GM12878 (cell line): ENCODE measurements around the gene FBXW12. TPM values are rescaled to one million over a fixed set of nuclear protein-coding genes. Genes with fewer than 3 reads are reported as not detected.

ENCODE experiments used
- ATAC-seq: fragments of 200-7000 bp; cut with Tn5 transposase; 3 replicates; pipeline ENCODE4 v1.9.1; 2020; ENCODE audit warnings: mild to moderate bottlenecking, moderate library complexity
- BruUV-seq: library from RNA; stranded (reverse); fragments of 400-500 nt; replicated peaks from 2 replicates; lab custom pipeline; 2021; lab: Mats Ljungman, UMichigan
- CTCF ChIA-PET: fragments of 300-600 bp; sonication (Branson Sonifier 250); formaldehyde crosslinking; extraction: SDS; loops from one replicate; lab custom pipeline; 2021; ENCODE audit warnings: inconsistent platforms; lab: Yijun Ruan, JAX
- POLR2A ChIA-PET: fragments of 350-600 bp; formaldehyde crosslinking; extraction: SDS; loops from one replicate; lab custom pipeline; 2021; ENCODE audit warnings: inconsistent platforms; lab: Charles Lee
- RAD21 ChIA-PET: fragments of 300-600 bp; sonication (Branson Sonifier 250); formaldehyde crosslinking; loops from one replicate; lab custom pipeline; 2023; ENCODE audit warnings: antibody characterized with exemption; ENCODE audit not compliant: unreplicated experiment; lab: Charles Lee
- SMC1A ChIA-PET: fragments of 300-600 bp; sonication (Branson Sonifier 250); formaldehyde crosslinking; loops from one replicate; lab custom pipeline; 2023; ENCODE audit not compliant: unreplicated experiment, uncharacterized antibody; lab: Charles Lee
- DNase-seq: peaks from one replicate; pipeline ENCODE4 v3.0.0-alpha.2; 2011; ENCODE audit warnings: low read depth, low spot score
- FAIRE-seq: peaks from 3 replicates; lab custom pipeline; 2011; peaks lifted over from hg19 to GRCh38; lab: Jason Lieb, UNC
- H2AFZ ChIP-seq: 2 replicates; pipeline ENCODE4 v1.6.0; 2011; ENCODE audit warnings: low read depth, low read length, control low read depth; ENCODE audit not compliant: control insufficient read depth
- H3K27ac ChIP-seq: 2 replicates; pipeline ENCODE4 v1.5.1; 2011; ENCODE audit warnings: control low read depth; ENCODE audit not compliant: control insufficient read depth, insufficient read depth
- H3K27me3 ChIP-seq, 2 experiments: replicated peaks in 1 of 2; 2 replicates each; pipeline versions ENCODE4 v1.6.0 to v1.6.1; 2011; ENCODE audit warnings: low read length in 1 of 2; ENCODE audit not compliant: control insufficient read depth in 2 of 2, insufficient read depth in 2 of 2
- H3K36me3 ChIP-seq, 2 experiments: 2 replicates each; pipeline ENCODE4 v1.5.1; 2011; ENCODE audit warnings: low read length in 1 of 2; ENCODE audit not compliant: control insufficient read depth in 2 of 2, insufficient read depth in 2 of 2
- H3K4me1 ChIP-seq: 2 replicates; pipeline ENCODE4 v1.6.1; 2011; ENCODE audit warnings: mild to moderate bottlenecking, low read length, moderate library complexity, mixed read lengths; ENCODE audit not compliant: control insufficient read depth, insufficient read depth
- H3K4me2 ChIP-seq: 2 replicates; pipeline ENCODE4 v1.6.0; 2011; ENCODE audit warnings: control low read depth; ENCODE audit not compliant: control insufficient read depth, insufficient read depth
- H3K4me3 ChIP-seq: fragments of 200-600 bp; sonication (generic); 2 replicates; pipeline ENCODE4 v1.5.1; 2016
- H3K79me2 ChIP-seq: 2 replicates; pipeline ENCODE4 v1.6.0; 2011; ENCODE audit warnings: low read length; ENCODE audit not compliant: control insufficient read depth, insufficient read depth
- H3K9ac ChIP-seq: 2 replicates; pipeline ENCODE4 v1.8.0; 2011; ENCODE audit warnings: low read length, control low read depth, mixed read lengths; ENCODE audit not compliant: control insufficient read depth, insufficient read depth
- H3K9me3 ChIP-seq: replicated peaks from 3 replicates; pipeline ENCODE4 v1.5.1; 2011; ENCODE audit warnings: mild to moderate bottlenecking, low read length; ENCODE audit not compliant: control insufficient read depth, insufficient read depth
- H4K20me1 ChIP-seq: 2 replicates; pipeline ENCODE4 v1.6.0; 2011; ENCODE audit not compliant: control insufficient read depth, insufficient read depth
- ASH2L ChIP-seq: fragments of 300-600, 200-600 bp; sonication (generic); IDR thresholded peaks from 2 replicates; pipeline ENCODE4 v1.6.1; 2017; ENCODE audit warnings: low read depth, mild to moderate bottlenecking, borderline replicate concordance
- BACH1 ChIP-seq: fragments of 450-650 bp; IDR thresholded peaks from 2 replicates; pipeline ENCODE4 v1.6.1; 2017; ENCODE audit warnings: mild to moderate bottlenecking, borderline replicate concordance
- CTCF ChIP-seq, 3 experiments: IDR thresholded peaks in 2 of 3; conservative IDR thresholded peaks in 1 of 3; 2 replicates each; pipeline ENCODE4 v1.5.1; 2011; ENCODE audit warnings: low read depth in 3 of 3, low read length in 3 of 3, mild to moderate bottlenecking in 3 of 3, control low read depth in 2 of 3, moderate library complexity in 2 of 3, inconsistent platforms in 1 of 3, mixed read lengths in 1 of 3; ENCODE audit not compliant: control insufficient read depth in 2 of 3, insufficient read depth in 1 of 3; ENCODE audit errors: extremely low read depth in 1 of 3
- FOXM1 ChIP-seq: IDR thresholded peaks from 2 replicates; pipeline ENCODE4 v1.6.1; 2012; ENCODE audit warnings: low read depth, mild to moderate bottlenecking, inconsistent platforms, low read length, moderate library complexity
- IRF4 ChIP-seq: IDR thresholded peaks from 2 replicates; pipeline ENCODE4 v1.6.1; 2011; ENCODE audit warnings: low read depth, low read length
- MLLT1 ChIP-seq: fragments of 450-650 bp; IDR thresholded peaks from 2 replicates; pipeline ENCODE4 v1.6.1; 2016; ENCODE audit warnings: mild to moderate bottlenecking
- POU2F2 ChIP-seq: IDR thresholded peaks from 3 replicates; pipeline ENCODE4 v1.6.1; 2011; ENCODE audit warnings: low read depth, mild to moderate bottlenecking, low read length, borderline replicate concordance
- RAD21 ChIP-seq: IDR thresholded peaks from 2 replicates; pipeline ENCODE4 v1.6.1; 2011; ENCODE audit warnings: mild to moderate bottlenecking, low read depth, low read length, moderate library complexity; ENCODE audit not compliant: insufficient read depth
- RB1 ChIP-seq: fragments of 450-650 bp; formaldehyde crosslinking; IDR thresholded peaks from 2 replicates; pipeline ENCODE4 v1.6.1; 2017; ENCODE audit warnings: mild to moderate bottlenecking, borderline replicate concordance
- SMAD1 ChIP-seq: fragments of 450-650 bp; IDR thresholded peaks from 2 replicates; pipeline ENCODE4 v1.6.1; 2018; ENCODE audit warnings: mild to moderate bottlenecking, low read depth; ENCODE audit not compliant: partially characterized antibody
- SMARCA5 ChIP-seq: fragments of 450-650 bp; IDR thresholded peaks from 2 replicates; pipeline ENCODE4 v1.6.1; 2017; ENCODE audit warnings: mild to moderate bottlenecking
- SMC3 ChIP-seq: IDR thresholded peaks from 2 replicates; pipeline ENCODE4 v1.6.1; 2011; ENCODE audit warnings: low read length, improper control_type of control experiment, borderline replicate concordance
- TCF12 ChIP-seq: IDR thresholded peaks from 2 replicates; pipeline ENCODE4 v1.6.1; 2011; ENCODE audit warnings: low read depth, mild to moderate bottlenecking, low read length
- YY1 ChIP-seq: IDR thresholded peaks from 2 replicates; pipeline ENCODE4 v1.6.1; 2011; ENCODE audit warnings: low read depth, mild to moderate bottlenecking, low read length
- ZNF207 ChIP-seq: fragments of 450-650 bp; IDR thresholded peaks from 2 replicates; pipeline ENCODE4 v1.6.1; 2014; ENCODE audit warnings: antibody characterized with exemption, mild to moderate bottlenecking, borderline replicate concordance
- WGBS: methylation state at CpG from one replicate; pipeline ENCODE4 v1.1.6; 2016; ENCODE audit warnings: low lambda C conversion rate; ENCODE audit not compliant: insufficient replicate concordance, insufficient coverage; ENCODE audit errors: missing lambda C conversion rate; 5-methylcytosine and 5-hydroxymethylcytosine counted together
- in situ Hi-C: fragments of 300-500 bp; cut with MboI; formaldehyde crosslinking; loops from 9 replicates; pipeline ENCODE4 v1.14.3; 2018; ENCODE audit warnings: mixed read lengths
- intact Hi-C: fragments of 100-400 bp; cut with micrococcal nuclease; formaldehyde crosslinking; loops from one replicate; pipeline ENCODE4 v1.14.2; 2022; ENCODE audit not compliant: unreplicated experiment
- polyA plus RNA-seq, 11 experiments: library from polyadenylated mRNA; depleted of rRNA in 4 of 11; unstranded in 6 of 11; stranded (reverse) in 5 of 11; fragments of >200 nt; fragmentation: Nextera tagmentation in 4 of 11; fragmentation: Illumina TruSeq in 1 of 11; extraction: Ambion mirVana in 4 of 11; extraction: Trizol in 1 of 11; gene quantifications; 1 replicate in 1 of 11; 2 replicates in 10 of 11; pipeline versions ENCODE4 v1.2.1 to v1.2.3, GENCODE V29; 2011 to 2016; ENCODE audit warnings: inconsistent platforms in 2 of 11, missing spikeins in 2 of 11, low read depth in 1 of 11
- total RNA-seq, 4 experiments: library from RNA; depleted of rRNA in 3 of 4; stranded (reverse); fragments of >200 nt in 3 of 4; fragmentation: Illumina TruSeq in 1 of 4; extraction: Trizol in 1 of 4; gene quantifications; 2 replicates each; pipeline versions ENCODE4 v1.2.1 to v1.2.3, GENCODE V29; 2013 to 2021
- TF ChIP-seq, protein P1 (sequence below): IDR thresholded peaks from 2 replicates; pipeline ENCODE4 v1.6.1; 2011; ENCODE audit warnings: mild to moderate bottlenecking, low read depth, low read length, moderate library complexity; ENCODE audit not compliant: insufficient replicate concordance

The FBXW12 gene
- total and polyA plus RNA-seq, 10 of the 15 experiments (the other 5 are each of a cell fraction or from before 2014, with no cell fraction given), result 0.04 to 0.18 (median 0.12) TPM; not detected in 4

DNA sequence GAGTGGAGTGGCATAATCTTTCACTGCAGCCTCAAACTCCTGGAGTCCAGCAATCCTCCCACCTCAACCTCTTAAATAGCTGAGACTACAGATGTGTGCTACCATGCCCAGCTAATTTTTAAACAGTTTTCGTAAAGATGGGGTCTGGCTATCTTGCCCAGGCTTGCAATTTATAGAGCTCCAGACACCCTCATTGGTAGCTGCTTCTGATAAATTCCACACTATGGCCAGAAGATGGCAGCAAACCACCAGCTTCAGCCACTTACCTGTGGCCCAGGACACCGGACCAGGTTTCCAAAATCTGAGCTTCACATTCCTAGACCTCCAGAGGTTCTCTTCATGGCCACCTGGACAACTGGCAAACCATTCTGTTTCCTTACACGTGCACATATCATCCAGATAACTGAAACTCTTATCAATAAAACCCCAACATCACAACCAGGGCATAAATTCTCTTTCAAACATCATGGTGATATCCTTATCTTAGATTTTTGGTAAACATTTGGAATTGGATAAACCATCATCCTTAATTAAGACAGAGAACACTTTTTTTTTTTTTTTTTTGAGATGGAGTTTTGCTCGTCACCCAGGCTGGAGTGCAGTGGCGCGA, 28.9 kb downstream of the FBXW12 start:
- Histone ChIP-seq H3K4me2 (no peak overlapping the region), H3K27ac (no peak overlapping the region), H3K36me3 (no peaks in the 10 kb centered on the region), H3K79me2 (no peaks in the 10 kb centered on the region), H4K20me1 (no peaks in the 10 kb centered on the region), H3K9me3 (no peaks in the 10 kb centered on the region), H3K9ac (no peak overlapping the region), H3K27me3 (no peaks in the 10 kb centered on the region), H3K4me1 (no peaks in the 10 kb centered on the region), H3K4me3 (no peak overlapping the region), H2AFZ (no peak overlapping the region)
- WGBS, result 37% methylated on average over 5 of the region's 6 CpGs
- ATAC-seq (peak; percentile 92), FAIRE-seq (peak; percentile 94), DNase-seq (peak; percentile 26)
- ChIA-PET POLR2A (interaction anchor here (0.6 to 1.7 kb wide), 6 partner anchors 13 to 296 kb away, joined by 3 to 11 read pairs (median 4); partner anchors contain the start of genes CCDC51, CDC25A and TMA7), SMC1A (interaction anchor here (0.6 to 8.0 kb wide), 46 partner anchors 8 to 606 kb away, joined by 3 to 287 read pairs (median 4); partner anchors contain the start of genes ATRIP, CCDC51, NCKIPSD and NME6), RAD21 (interaction anchor here (0.5 to 5.9 kb wide), 47 partner anchors 9 to 551 kb away, joined by 3 to 259 read pairs (median 4); partner anchors contain the start of genes ATRIP, CCDC51, IP6K2 and NCKIPSD), CTCF (interaction anchor here (0.6 to 22.0 kb wide), 75 partner anchors 8 to 934 kb away, joined by 3 to 757 read pairs (median 5); partner anchors contain the start of genes ATRIP, CCDC51, NCKIPSD and NME6)
- intact Hi-C loops (loop anchor here (1.0 to 2.0 kb wide), 5 partner anchors 35 to 168 kb away; no protein-coding TSS in a partner anchor), in situ Hi-C loops (loop anchor here (5.0 kb wide), 1 partner anchor 36 kb away; no protein-coding TSS in a partner anchor)
- BruUV-seq, result no TSS peak
- TF ChIP-seq MLLT1 (no peak), ASH2L (no peak), SMC3 (peak; percentile 88), CTCF (IDR thresholded peaks at IDR 0.05 in 2 of 3, conservative IDR thresholded peaks at IDR 0.05 in 1 of 3; ENCODE audit: control insufficient read depth in 2 of 3, extremely low read depth in 1 of 3, insufficient read depth in 1 of 3, low read depth in 3 of 3, low read length in 3 of 3) (peak; percentile 71 to 90 (median 80); a peak in 5 of 6 replicates), YY1 (peak; percentile 70), IRF4 (0 out of 2 replicates have a peak, but pooled peaks have one; percentile 26), BACH1 (no peak; the same call in 1 of the 2 replicates), ZNF207 (peak; percentile 25; the same call in 1 of the 2 replicates), SMAD1 (no peak), POU2F2 (0 out of 3 replicates have a peak, but pooled peaks have one; percentile 29), RAD21 (peak; percentile 93), SMARCA5 (peak; percentile 96), RB1 (peak; percentile 55; the same call in 1 of the 2 replicates), FOXM1 (peak; percentile 19; the same call in 1 of the 2 replicates), TCF12 (no peak)
- TF ChIP-seq, protein P1, sequence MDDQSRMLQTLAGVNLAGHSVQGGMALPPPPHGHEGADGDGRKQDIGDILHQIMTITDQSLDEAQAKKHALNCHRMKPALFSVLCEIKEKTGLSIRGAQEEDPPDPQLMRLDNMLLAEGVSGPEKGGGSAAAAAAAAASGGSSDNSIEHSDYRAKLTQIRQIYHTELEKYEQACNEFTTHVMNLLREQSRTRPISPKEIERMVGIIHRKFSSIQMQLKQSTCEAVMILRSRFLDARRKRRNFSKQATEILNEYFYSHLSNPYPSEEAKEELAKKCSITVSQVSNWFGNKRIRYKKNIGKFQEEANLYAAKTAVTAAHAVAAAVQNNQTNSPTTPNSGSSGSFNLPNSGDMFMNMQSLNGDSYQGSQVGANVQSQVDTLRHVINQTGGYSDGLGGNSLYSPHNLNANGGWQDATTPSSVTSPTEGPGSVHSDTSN, result peak; percentile 10
